H9 (cell line): ENCODE data around the gene SLC34A1. TPM values are rescaled to one million over a fixed set of nuclear protein-coding genes. Genes with fewer than 3 reads are reported as not detected.

Experiments used
- DNase-seq: peaks from one replicate; pipeline ENCODE4 v3.0.0-alpha.2; 2017
- H2AFZ ChIP-seq: one replicate; pipeline ENCODE4 v1.6.1; 2013; ENCODE audit warnings: mild to moderate bottlenecking, low read length, control low read depth, moderate library complexity
- H2AK5ac ChIP-seq: 2 replicates; pipeline ENCODE4 v1.6.1; 2013; ENCODE audit warnings: low read length, control low read depth, mixed read lengths; ENCODE audit not compliant: insufficient read length
- H2BK120ac ChIP-seq: one replicate; pipeline ENCODE4 v1.6.1; 2013; ENCODE audit warnings: low read depth, mild to moderate bottlenecking, low read length, control low read depth, inconsistent platforms; ENCODE audit not compliant: poor library complexity, severe bottlenecking
- H2BK12ac ChIP-seq: 2 replicates; pipeline ENCODE4 v1.6.1; 2013; ENCODE audit warnings: low read length, control low read depth, mixed read lengths, low read depth; ENCODE audit not compliant: insufficient read length
- H2BK15ac ChIP-seq: 2 replicates; pipeline ENCODE4 v1.6.1; 2013; ENCODE audit warnings: low read depth, low read length, control low read depth
- H2BK20ac ChIP-seq: one replicate; pipeline ENCODE4 v1.6.1; 2013; ENCODE audit warnings: low read depth, mild to moderate bottlenecking, low read length, control low read depth, inconsistent platforms; ENCODE audit not compliant: poor library complexity, severe bottlenecking
- H2BK5ac ChIP-seq: 2 replicates; pipeline ENCODE4 v1.6.1; 2013; ENCODE audit warnings: low read length, control low read depth, mixed read lengths; ENCODE audit not compliant: insufficient read length
- H3K14ac ChIP-seq: 2 replicates; pipeline ENCODE4 v1.6.1; 2013; ENCODE audit warnings: low read length, control low read depth; ENCODE audit not compliant: insufficient read depth
- H3K18ac ChIP-seq: 2 replicates; pipeline ENCODE4 v1.6.1; 2013; ENCODE audit warnings: low read depth, mild to moderate bottlenecking, mixed read lengths, low read length, control low read depth; ENCODE audit not compliant: insufficient read length
- H3K23ac ChIP-seq: 2 replicates; pipeline ENCODE4 v1.6.1; 2013; ENCODE audit warnings: low read length, control low read depth, mixed read lengths, low read depth; ENCODE audit not compliant: insufficient read length
- H3K23me2 ChIP-seq: 2 replicates; pipeline ENCODE4 v1.6.1; 2013; ENCODE audit warnings: low read depth, mild to moderate bottlenecking, mixed read lengths, low read length, control low read depth; ENCODE audit not compliant: insufficient read length, poor library complexity, severe bottlenecking
- H3K27ac ChIP-seq: 2 replicates; pipeline ENCODE4 v1.5.1; 2013; ENCODE audit warnings: low read length, control low read depth, mixed read lengths, low read depth; ENCODE audit not compliant: insufficient read length
- H3K27me3 ChIP-seq: 2 replicates; pipeline ENCODE4 v1.6.1; 2013; ENCODE audit warnings: low read length, control low read depth, inconsistent platforms; ENCODE audit not compliant: insufficient read depth
- H3K4ac ChIP-seq: 2 replicates; pipeline ENCODE4 v1.6.1; 2013; ENCODE audit warnings: low read depth, mild to moderate bottlenecking, control low read depth, inconsistent platforms, low read length, moderate library complexity
- H3K4me1 ChIP-seq: 2 replicates; pipeline ENCODE4 v1.6.1; 2013; ENCODE audit warnings: low read length, control low read depth, inconsistent platforms; ENCODE audit not compliant: insufficient read depth
- H3K4me2 ChIP-seq: 2 replicates; pipeline ENCODE4 v1.6.1; 2013; ENCODE audit warnings: low read length, control low read depth, mixed read lengths; ENCODE audit not compliant: insufficient read length, insufficient read depth
- H3K56ac ChIP-seq: 2 replicates; pipeline ENCODE4 v1.6.1; 2013; ENCODE audit warnings: low read depth, mild to moderate bottlenecking, mixed read lengths, low read length, control low read depth; ENCODE audit not compliant: insufficient read length
- H3K79me1 ChIP-seq: 2 replicates; pipeline ENCODE4 v1.6.1; 2013; ENCODE audit warnings: low read depth, mild to moderate bottlenecking, moderate library complexity, low read length, control low read depth, inconsistent platforms; ENCODE audit not compliant: insufficient read depth, poor library complexity, severe bottlenecking
- H3K79me2 ChIP-seq: 2 replicates; pipeline ENCODE4 v1.6.1; 2013; ENCODE audit warnings: low read length, control low read depth, inconsistent platforms; ENCODE audit not compliant: insufficient read depth
- H3K9ac ChIP-seq: 2 replicates; pipeline ENCODE4 v1.6.1; 2013; ENCODE audit warnings: low read length, control low read depth, mixed read lengths; ENCODE audit not compliant: insufficient read length; ENCODE audit errors: extremely low read depth
- H3K9me3 ChIP-seq: one replicate; pipeline ENCODE4 v1.6.1; 2013; ENCODE audit warnings: low read depth, low read length, inconsistent platforms; ENCODE audit not compliant: control insufficient read depth
- H3T11ph ChIP-seq: one replicate; pipeline ENCODE4 v1.6.1; 2013; ENCODE audit warnings: mild to moderate bottlenecking, low read length, control low read depth, inconsistent platforms
- H4K20me1 ChIP-seq: one replicate; pipeline ENCODE4 v1.6.1; 2013; ENCODE audit not compliant: control insufficient read depth, insufficient read length, insufficient read depth
- H4K5ac ChIP-seq: 2 replicates; pipeline ENCODE4 v1.6.1; 2013; ENCODE audit warnings: low read depth, mild to moderate bottlenecking, mixed read lengths, low read length, control low read depth; ENCODE audit not compliant: insufficient read length
- H4K8ac ChIP-seq: replicated peaks from 2 replicates; pipeline ENCODE4 v1.6.1; 2013; ENCODE audit warnings: low read length, control low read depth, mixed read lengths, low read depth; ENCODE audit not compliant: insufficient read length
- H4K91ac ChIP-seq: 2 replicates; pipeline ENCODE4 v1.6.1; 2013; ENCODE audit warnings: low read depth, mild to moderate bottlenecking, moderate library complexity, mixed read lengths, low read length, control low read depth; ENCODE audit not compliant: insufficient read length
- H3K27ac Mint-ChIP-seq, 3 experiments: 2 replicates in 2 of 3; 3 replicates in 1 of 3; pipeline ENCODE4 v1.8.0; 2020 to 2021; ENCODE audit warnings: mixed read lengths in 3 of 3, mild to moderate bottlenecking in 1 of 3, moderate library complexity in 1 of 3
- H3K27me3 Mint-ChIP-seq: 2 replicates; pipeline ENCODE4 v1.8.0; 2021; ENCODE audit warnings: low read depth, mild to moderate bottlenecking, moderate library complexity, mixed read lengths
- H3K36me3 Mint-ChIP-seq, 3 experiments: 2 replicates in 2 of 3; 3 replicates in 1 of 3; pipeline ENCODE4 v1.8.0; 2020 to 2021; ENCODE audit warnings: low read depth in 3 of 3, mixed read lengths in 3 of 3; ENCODE audit not compliant: insufficient read depth in 1 of 3
- H3K4me1 Mint-ChIP-seq, 2 experiments: 2 replicates each; pipeline ENCODE4 v1.8.0; 2020; ENCODE audit warnings: mixed read lengths in 2 of 2
- H3K4me3 Mint-ChIP-seq, 2 experiments: 2 replicates in 1 of 2; 3 replicates in 1 of 2; pipeline ENCODE4 v1.8.0; 2020 to 2021; ENCODE audit warnings: mild to moderate bottlenecking in 2 of 2, mixed read lengths in 2 of 2, moderate library complexity in 1 of 2
- H3K9me3 Mint-ChIP-seq, 2 experiments: 2 replicates in 1 of 2; 3 replicates in 1 of 2; pipeline ENCODE4 v1.8.0; 2020; ENCODE audit warnings: mild to moderate bottlenecking in 2 of 2, mixed read lengths in 2 of 2, moderate library complexity in 1 of 2
- CTCF ChIP-seq: fragments of 200-600 bp; sonication (generic); conservative IDR thresholded peaks from 3 replicates; pipeline ENCODE4 v1.8.0; 2021; ENCODE audit warnings: antibody characterized with exemption, mild to moderate bottlenecking
- WGBS: extraction: QIAGEN DNeasy Blood & Tissue Kit; methylation state at CpG from one replicate; pipeline ENCODE4 v1.1.7; 2013; ENCODE audit warnings: missing lambda C conversion rate, low lambda C conversion rate, mixed read lengths; ENCODE audit not compliant: insufficient read length; ENCODE audit errors: extremely low coverage; 5-methylcytosine and 5-hydroxymethylcytosine counted together
- total RNA-seq: library from RNA; stranded (reverse); gene quantifications from 2 replicates; pipeline ENCODE4 v1.2.1, GENCODE V29; 2021

Gene SLC34A1
- total RNA-seq, 1 experiment from 2014 or later = not detected

DNA sequence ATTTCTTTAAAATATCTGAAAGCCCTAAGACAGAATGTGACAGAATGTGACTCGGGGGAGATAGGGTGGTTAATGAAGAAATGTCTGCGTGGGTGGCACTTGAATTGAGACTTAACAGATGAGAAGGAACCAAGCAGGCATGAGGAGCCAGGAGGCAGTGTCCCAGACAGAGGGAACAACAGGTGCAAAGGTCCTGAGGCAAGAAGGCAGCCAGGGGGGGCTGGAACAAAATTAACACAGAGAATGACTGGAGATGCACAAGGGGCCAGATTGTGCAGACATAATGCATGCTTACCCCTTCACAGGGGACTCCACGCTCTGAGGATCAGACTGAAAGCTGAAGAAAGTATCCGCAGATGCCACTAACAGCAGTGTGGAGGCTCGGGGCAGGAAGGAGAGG lies 34.5 kb upstream of the SLC34A1 start:
- H4K91ac ChIP-seq = no peak overlapping the region
- H3K4me1 ChIP-seq = peaks cover 3% of the 10 kb centered on the region; the same call in 1 of the 2 replicates
- H3K79me1 ChIP-seq = peaks cover 4% of the 10 kb centered on the region
- no CpG with 5 or more reads among the region's 5 CpGs for WGBS
- H2BK120ac ChIP-seq = no peak overlapping the region
- H3K27me3 ChIP-seq = no peaks in the 10 kb centered on the region
- no peak overlapping the region for H3K23ac ChIP-seq
- H3K14ac ChIP-seq = no peak overlapping the region
- TF ChIP-seq CTCF = no peak
- H3K4me2 ChIP-seq = peak overlapping the region; percentile 89
- peak overlapping the region; percentile 57 to 66 for H3K4me3 Mint-ChIP-seq
- no peak overlapping the region for H3K18ac ChIP-seq
- H2AFZ ChIP-seq = no peak overlapping the region
- no peak overlapping the region for H2AK5ac ChIP-seq
- H2BK12ac ChIP-seq = no peak overlapping the region
- H4K20me1 ChIP-seq = no peaks in the 10 kb centered on the region
- H2BK5ac ChIP-seq = no peak overlapping the region
- H3T11ph ChIP-seq = no peak overlapping the region
- peaks cover 7% of the 10 kb centered on the region for H3K23me2 ChIP-seq
- H2BK20ac ChIP-seq = no peak overlapping the region
- H3K36me3 Mint-ChIP-seq = peaks cover 2 to 25% (median 23%) of the 10 kb centered on the region in 3 experiments; a peak in 6 of 7 replicates
- H2BK15ac ChIP-seq = no peak overlapping the region
- H3K27ac Mint-ChIP-seq = peak overlapping the region in 1 of 3 experiments; percentile 60; a peak in 1 of 7 replicates
- H3K4me1 Mint-ChIP-seq = peaks cover 20 to 25% of the 10 kb centered on the region in 2 experiments
- DNase-seq = no peak
- no peak overlapping the region for H4K5ac ChIP-seq
- H4K8ac ChIP-seq = no peak overlapping the region
- H3K9me3 ChIP-seq = no peaks in the 10 kb centered on the region
- no peak overlapping the region for H3K27ac ChIP-seq
- peaks cover 14% of the 10 kb centered on the region for H3K27me3 Mint-ChIP-seq
- H3K9me3 Mint-ChIP-seq = no peaks in the 10 kb centered on the region; a peak in 1 of 5 replicates
- peaks cover 17% of the 10 kb centered on the region for H3K79me2 ChIP-seq
- no peak overlapping the region for H3K9ac ChIP-seq
- H3K56ac ChIP-seq = no peak overlapping the region
- no peak overlapping the region for H3K4ac ChIP-seq
